ENCODE data around the gene CYP2J2.
"Not testable (repeated sequence)": the region's sequence is repeated elsewhere in the genome, so short reads cannot be mapped to it uniquely, and the experiment has no call there.

Gene CYP2J2

DNA sequence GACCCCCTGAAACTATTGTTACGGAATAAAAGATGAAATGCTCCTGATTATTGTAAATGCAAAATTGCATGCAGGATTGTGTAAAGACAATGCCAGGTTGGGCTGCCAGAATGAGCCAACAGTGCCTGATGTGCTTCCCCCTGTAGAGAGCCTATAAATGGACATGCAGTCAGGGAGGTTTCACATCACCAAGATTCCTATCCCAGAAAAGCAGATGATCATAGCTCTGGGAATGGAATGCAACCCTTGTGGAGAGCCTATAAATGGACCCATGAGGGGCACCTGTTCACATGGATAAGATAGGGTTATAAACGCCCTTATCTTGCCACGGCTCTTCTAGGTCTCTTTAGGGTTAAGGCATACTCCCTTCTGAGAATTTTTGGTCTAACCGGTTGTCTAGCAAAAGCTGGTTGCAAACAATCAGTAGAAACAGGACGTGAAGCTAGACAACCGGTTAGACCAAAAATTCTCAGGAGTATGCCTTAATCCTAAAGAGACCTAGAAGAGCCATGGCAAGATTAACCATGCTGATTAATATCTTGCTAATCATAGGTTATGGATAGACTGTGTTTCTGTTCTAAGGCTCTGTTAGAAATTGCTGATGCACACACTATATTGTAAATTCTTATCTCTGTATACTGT, 5.2 kb downstream of the CYP2J2 start:
- DNase-seq = not testable (repeated sequence)

DNA sequence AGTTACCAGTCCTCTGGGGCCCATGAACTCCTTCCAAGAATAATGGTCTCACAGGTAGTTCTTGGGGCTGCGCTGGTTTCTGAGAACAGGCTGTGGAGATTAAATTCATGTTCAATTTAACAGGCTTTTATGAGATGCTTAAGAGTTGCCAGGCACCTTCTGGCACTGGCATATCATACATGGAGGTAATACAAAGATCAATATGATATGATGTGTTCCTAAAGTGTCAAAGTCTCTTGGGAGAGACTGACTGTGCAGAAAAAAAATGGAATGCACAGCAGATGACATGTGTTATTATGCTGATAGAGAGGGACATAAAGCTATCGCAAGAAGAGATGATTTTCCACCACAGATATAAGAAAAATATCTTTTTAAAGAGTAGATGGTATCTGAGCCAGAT, 6.8 kb downstream of the CYP2J2 start:
- DNase-seq = no peak

- no peak for DNase-seq
Observed at GRCh38 chr1:59917785-59918180, 8.8 kb downstream of the CYP2J2 start.

DNA sequence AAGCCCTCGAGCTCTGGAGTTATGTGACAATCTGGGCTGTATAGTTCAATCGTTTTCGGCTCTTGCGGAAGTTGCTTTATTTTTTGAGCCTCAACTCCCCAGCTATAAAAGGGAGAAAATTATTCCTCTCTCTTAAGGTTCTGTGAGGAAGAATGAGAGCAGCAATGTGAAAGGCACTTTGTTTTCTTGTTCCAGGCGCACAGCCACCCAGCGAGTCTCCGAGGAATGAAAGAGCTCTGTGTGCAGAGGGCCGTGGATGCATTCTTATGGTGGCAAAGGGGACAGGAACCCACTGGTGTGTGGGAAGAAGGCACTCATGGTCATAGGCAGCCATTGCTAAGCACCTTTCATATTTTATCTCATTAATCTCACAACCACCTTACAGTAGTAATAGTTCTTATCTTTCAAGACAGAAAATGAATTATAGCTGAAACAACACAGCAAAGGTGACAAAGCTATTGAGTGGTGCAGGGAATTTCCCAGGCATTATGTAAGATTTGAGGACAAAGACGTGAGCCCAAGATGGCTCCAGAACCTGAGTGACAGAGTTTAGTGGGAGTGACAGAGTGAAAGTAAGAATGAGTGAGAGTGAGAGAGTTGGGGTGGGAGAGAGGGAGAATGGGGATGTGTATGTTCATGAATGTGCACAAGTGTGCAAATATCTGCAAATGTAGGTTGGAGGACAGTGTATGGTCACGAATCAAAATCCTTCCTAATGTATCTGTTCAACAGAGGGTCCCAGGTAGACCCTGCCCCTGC, 9.4 kb downstream of the CYP2J2 start:
- peak in 52 of 56 donors; percentile 12 to 90 (median 63) for DNase-seq

DNA sequence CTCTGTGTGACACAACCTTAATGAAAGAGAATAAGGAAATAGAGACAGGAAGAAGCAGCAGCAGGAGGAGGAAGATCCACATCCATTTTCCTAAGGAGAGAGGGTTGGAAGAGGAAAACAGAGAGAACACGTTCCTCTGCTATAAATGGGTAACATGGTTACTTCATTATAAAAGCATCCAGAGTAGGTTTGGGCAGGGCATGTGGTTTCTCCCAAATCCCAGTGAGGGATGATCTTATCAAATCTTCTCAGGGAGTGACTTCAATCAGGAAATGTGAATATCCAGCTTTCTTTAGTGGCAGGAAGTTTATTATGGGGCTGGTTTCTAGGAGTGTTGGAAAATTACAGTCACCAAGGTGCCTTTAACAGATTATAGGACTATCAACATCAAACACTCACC, 11.1 kb downstream of the CYP2J2 start:
- no peak for DNase-seq

GRCh38 chr1:59914791-59915286, 11.7 kb downstream of the CYP2J2 start:
- DNase-seq = not testable (repeated sequence)

- no peak for DNase-seq
Observed at GRCh38 chr1:59908682-59909081, 17.9 kb downstream of the CYP2J2 start.

DNA sequence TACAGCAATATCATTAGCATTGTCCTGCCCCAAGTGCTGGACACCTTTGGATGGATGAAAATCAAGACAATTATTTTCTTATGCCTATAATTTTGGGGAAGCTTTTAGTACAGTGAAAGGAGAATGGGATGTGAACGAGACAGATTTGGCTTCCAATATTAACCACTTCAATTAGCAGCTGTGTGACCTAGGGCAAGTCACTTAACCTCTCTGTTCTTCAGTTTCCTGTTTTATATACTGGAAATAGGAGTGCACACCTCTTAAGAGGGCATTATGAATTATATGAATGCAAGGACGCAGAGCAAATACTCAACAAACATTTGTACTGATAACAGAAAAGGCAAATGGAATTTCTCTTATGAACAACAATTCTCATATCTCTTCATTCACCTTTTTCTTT, 18.5 kb downstream of the CYP2J2 start:
- DNase-seq = no peak

DNA sequence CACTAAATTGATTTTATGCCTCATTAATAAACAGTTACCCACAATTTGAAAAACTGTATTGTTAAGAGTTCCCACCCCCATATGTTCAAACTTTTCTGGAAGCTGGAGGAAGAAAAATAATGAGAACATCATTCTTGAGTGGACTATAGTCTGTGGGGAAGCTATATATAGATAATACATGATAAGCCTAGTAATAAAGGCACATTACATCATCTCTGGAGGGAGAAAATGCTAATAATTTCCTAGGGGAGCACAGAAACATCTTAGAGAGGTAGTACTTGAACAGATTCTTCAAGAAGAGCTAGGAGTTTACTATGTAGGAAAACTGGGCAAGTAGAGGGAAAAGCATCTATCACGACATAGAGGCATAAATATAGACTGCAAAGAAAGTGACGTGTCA, 19.6 kb downstream of the CYP2J2 start:
- DNase-seq = no peak

DNA sequence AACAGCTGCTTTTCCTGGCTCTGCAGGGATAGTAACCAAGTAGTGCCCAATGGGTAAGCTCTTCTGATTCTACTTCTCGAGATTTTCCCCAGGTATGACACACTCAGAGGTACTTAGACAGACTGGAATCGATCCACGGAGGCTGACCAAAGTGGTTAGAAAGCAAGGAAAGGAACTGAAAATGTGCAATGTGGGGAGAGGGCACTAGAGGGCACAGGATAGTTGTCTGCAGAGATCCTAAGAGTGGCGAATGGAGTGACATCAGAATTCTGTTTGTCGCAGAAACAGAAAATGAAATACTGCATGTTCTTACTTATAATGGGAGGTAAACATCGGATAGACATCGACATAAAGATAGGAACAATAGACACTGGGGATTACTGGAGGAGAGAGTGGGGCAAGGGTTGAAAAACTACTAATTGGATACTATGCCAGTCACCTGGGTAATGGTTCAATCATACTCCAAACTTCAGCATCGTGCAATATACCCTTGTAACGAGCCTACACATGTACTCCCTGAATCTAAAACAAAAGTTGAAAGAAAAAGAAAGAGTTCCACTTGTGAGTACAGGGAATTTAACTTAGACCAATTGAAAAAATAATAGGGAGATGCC, 23.3 kb downstream of the CYP2J2 start:
- peak in 31 of 56 donors; percentile 1 to 75 (median 15) for DNase-seq

DNA sequence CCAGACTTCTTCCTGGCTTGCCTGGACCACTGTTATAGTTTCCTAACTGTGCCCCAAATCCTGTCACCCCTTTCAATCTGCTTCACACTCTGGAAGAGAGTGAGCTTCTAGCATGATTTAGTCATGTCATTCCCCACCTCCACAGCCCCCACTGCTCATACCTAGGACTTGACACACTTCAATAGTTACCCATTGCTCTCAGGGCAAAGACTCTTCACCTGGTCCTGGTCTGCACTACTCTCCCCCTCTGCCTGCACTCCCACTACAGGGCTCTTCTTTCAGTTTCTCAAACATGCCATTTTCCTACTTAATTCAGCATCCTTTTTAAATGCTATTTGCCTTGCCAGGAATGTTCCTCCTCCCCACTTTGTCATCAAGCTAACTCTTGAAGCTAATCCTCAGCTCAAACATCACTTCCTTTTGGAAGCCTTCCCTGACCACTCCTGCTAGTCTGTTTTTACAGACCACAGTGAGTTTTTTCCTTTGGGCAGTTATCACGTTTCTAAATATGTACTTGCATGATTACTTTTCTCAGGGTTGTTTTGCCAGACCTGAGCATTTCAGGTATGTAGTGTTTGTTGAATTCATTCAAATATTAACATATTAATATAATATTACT, 24.7 kb downstream of the CYP2J2 start:
- DNase-seq = no peak

DNA sequence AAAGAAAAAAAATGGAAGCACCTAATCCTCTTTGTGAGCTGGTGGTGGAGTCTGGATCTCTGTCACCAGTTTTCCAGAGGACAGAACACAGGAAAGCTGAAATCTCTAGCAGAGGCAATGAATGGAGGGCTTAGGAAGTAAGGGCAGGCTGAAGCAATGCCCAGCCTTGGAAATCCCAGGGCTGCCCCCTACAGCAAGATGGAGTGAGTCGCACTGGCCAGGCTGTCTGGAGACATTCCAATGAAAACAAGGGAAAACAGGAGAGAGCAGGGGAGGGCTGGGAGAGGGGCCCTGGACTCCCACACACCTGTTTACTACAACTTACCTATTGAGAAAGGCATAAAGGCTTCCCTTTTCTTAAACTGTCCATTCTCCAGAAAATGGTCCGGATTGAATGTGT, 25.9 kb downstream of the CYP2J2 start:
- no peak for DNase-seq

DNA sequence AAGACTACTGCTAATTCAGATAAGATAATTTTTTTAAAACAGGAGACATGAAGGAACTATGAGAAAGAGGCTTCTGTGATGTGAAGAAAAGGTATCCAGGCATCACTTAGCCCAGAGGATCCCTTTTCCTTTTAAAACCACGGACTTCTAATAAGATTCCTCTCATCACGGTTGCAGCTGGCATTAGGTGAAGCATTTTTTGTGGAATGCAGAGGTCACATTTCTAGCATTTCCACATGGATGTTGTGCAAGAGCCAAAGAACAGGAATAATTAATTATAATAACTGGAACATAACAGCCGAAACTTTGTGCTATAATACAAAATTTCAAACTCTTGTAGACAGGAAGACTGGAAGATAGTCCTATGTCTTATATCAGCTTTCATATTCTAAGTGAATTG, 27.6 kb downstream of the CYP2J2 start:
- DNase-seq = no peak

GRCh38 chr1:59897165-59897564, 29.4 kb downstream of the CYP2J2 start:
- no peak for DNase-seq

- DNase-seq = no peak
Observed at GRCh38 chr1:59892841-59893811, 33.4 kb downstream of the CYP2J2 start.

GRCh38 chr1:59885160-59885832, 41.3 kb downstream of the CYP2J2 start:
- no peak for DNase-seq

DNA sequence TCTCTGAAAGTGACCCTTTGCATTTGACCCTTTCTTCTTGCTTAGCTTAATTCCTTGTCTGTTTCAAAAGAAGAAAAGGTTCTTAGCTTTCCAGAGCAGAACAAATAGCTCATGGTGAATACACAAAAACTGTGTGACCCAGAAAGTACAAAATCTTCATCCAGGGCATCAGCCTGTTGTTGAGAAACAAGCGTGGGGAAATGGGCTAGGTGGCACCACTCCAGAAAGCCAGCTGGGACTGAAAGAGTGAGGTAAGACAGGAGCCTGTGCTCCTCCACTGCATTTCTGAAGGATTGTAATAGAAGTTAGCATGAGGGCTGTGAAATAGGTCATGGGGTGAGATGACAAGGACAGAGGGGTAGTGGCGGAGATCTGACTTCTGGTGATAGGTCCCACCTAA, 45.8 kb downstream of the CYP2J2 start:
- peak in 1 of 56 donors; percentile 1 for DNase-seq

- no peak for DNase-seq
Observed at GRCh38 chr1:59879996-59880505, 46.5 kb downstream of the CYP2J2 start.

DNA sequence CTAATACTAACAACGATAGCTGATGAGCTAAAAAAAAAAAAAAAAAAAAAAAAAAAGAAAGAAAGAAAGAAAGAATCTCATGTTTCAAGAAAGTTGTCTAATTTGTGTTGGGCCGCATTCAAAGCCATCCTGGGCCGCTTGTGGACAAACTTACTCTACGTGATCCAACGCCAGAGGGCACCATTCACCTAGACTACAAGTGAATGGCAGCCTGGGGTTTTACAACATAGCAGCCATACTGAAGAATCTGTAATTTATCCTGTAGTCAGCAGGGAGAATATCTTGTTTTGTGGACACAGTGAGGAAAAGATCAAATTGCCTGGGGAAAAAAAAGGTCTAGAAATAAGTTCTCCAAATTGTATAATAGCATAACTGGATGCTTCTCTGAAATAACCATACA, 47.0 kb downstream of the CYP2J2 start:
- DNase-seq = peak in 39 of 56 donors; percentile 1 to 85 (median 33)

- no peak for DNase-seq
Observed at GRCh38 chr1:59878370-59878769, 48.2 kb downstream of the CYP2J2 start.
